Ovary (tissue), 9 donors: Measurements from ENCODE around the gene PRTFDC1. TPM values are rescaled to one million over a fixed set of nuclear protein-coding genes. Genes with fewer than 3 reads are reported as not detected.

Source experiments
- DNase-seq, 5 donors: peaks; one replicate each; pipeline ENCODE4 v3.0.0-alpha.2; 2019 to 2020
- H3K27ac ChIP-seq, 2 donors: fragments of 200-600 bp; one replicate each; pipeline versions ENCODE4 v1.5.1 to v1.8.0; 2019 to 2022
- H3K27me3 ChIP-seq: fragments of 200-600 bp; one replicate; pipeline ENCODE4 v1.8.0; 2022
- H3K36me3 ChIP-seq: fragments of 200-600 bp; sonication (generic); one replicate; pipeline ENCODE4 v1.5.1; 2019
- H3K4me1 ChIP-seq: one replicate; pipeline ENCODE4 v1.8.1; 2013; ENCODE audit warnings: mild to moderate bottlenecking, moderate library complexity; ENCODE audit not compliant: insufficient read depth
- H3K4me3 ChIP-seq: fragments of 200-600 bp; sonication (generic); one replicate; pipeline ENCODE4 v1.5.1; 2017
- H3K9me3 ChIP-seq, 2 donors: fragments of 200-600 bp in 1 of 2; sonication (generic) in 1 of 2; one replicate each; pipeline versions ENCODE4 v1.5.1 to v1.8.1; 2013 to 2019; ENCODE audit warnings: mild to moderate bottlenecking in 1 of 2, moderate library complexity in 1 of 2
- CTCF ChIP-seq, 3 donors: fragments of 450-650 bp in 2 of 3; fragments of 200-600 bp in 1 of 3; IDR thresholded peaks; one replicate each; pipeline versions ENCODE4 v1.5.1 to v1.8.0; 2016 to 2022; ENCODE audit warnings: antibody characterized with exemption in 3 of 3, mild to moderate bottlenecking in 1 of 3
- EP300 ChIP-seq: sonication (generic); formaldehyde crosslinking; IDR thresholded peaks from one replicate; pipeline ENCODE4 v1.6.1; 2017; ENCODE audit warnings: antibody characterized with exemption
- POLR2A ChIP-seq: fragments of 450-650 bp; IDR thresholded peaks from one replicate; pipeline ENCODE4 v1.6.1; 2017; ENCODE audit warnings: antibody characterized with exemption, mild to moderate bottlenecking, moderate library complexity
- WGBS, 3 donors: extraction: QIAGEN DNeasy Blood & Tissue Kit in 1 of 3; methylation state at CpG; one replicate each; pipeline versions ENCODE4 v1.1.5 to v1.1.7; 2013 to 2017; 5-methylcytosine and 5-hydroxymethylcytosine counted together
- intact Hi-C, 4 donors: fragments of 100-400 bp; cut with DNase I; formaldehyde crosslinking; loops; one replicate each; pipeline versions ENCODE4 v1.11.0 to v1.15.1; 2022 to 2023
- polyA plus RNA-seq, 2 donors: library from polyadenylated mRNA; stranded (reverse); fragments of 200-250 nt in 1 of 2; fragments of 350-450 nt in 1 of 2; fragmentation: Illumina TruSeq in 1 of 2; extraction: RNeasy Lipid Tissue Mini Kit (QIAGEN cat#74804) in 1 of 2; gene quantifications; one replicate each; pipeline ENCODE4 v1.2.3, GENCODE V29; 2013 to 2014
- total RNA-seq, 7 donors: library from RNA; depleted of rRNA in 2 of 7; stranded (reverse); fragments of >200 nt in 2 of 7; fragmentation: NEBNext Ultra II Directional in 3 of 7; extraction: Animal tissue kit (Norgen Biotek cat#: 25700) in 3 of 7; gene quantifications; one replicate each; pipeline versions ENCODE4 v1.1.0 to v1.2.4, GENCODE V29; 2016 to 2023
- donor health status: DM: no; HTN: no; CAD: no; lungs with moderate emphysema.
- donor health status: DM: no; HTN: no; CAD: no.
- donor health status: Bipolar disorder and iron deficiency.
- donor health status: DM: yes; HTN: yes; CAD: no.
- donor health status: DM: no; HTN: no; CAD: no.
- donor health status: DM: yes; HTN: yes; CAD: no.

Gene PRTFDC1
- total and polyA plus RNA-seq, 9 donors: 12.6 to 21.3 (median 14.7) TPM

GRCh38 chr10:24872790-24873182 is 79.6 kb downstream of the PRTFDC1 start:
- no peak overlapping the region for H3K4me3 ChIP-seq
- TF ChIP-seq CTCF (IDR thresholded peaks at IDR 0.05): no peak
- no peak for TF ChIP-seq POLR2A
- TF ChIP-seq EP300: no peak
- intact Hi-C loops: no loop called here
- DNase-seq: no peak
- 63 to 71% (median 63%) methylated on average over 3 of the region's 3 CpGs for WGBS, 3 donors
- no peaks in the 10 kb centered on the region for H3K27me3 ChIP-seq
- H3K36me3 ChIP-seq: no peaks in the 10 kb centered on the region
- H3K9me3 ChIP-seq: no peaks in the 10 kb centered on the region
- H3K27ac ChIP-seq: peak overlapping the region in 1 of 2 donors; percentile 64
- H3K4me1 ChIP-seq: peaks cover 16% of the 10 kb centered on the region

- intact Hi-C loops: no loop called here
- Histone ChIP-seq H3K27me3 (no peaks in the 10 kb centered on the region), H3K4me1 (peaks cover 16% of the 10 kb centered on the region), H3K4me3 (no peak overlapping the region), H3K36me3 (no peaks in the 10 kb centered on the region), H3K9me3 (no peaks in the 10 kb centered on the region), H3K27ac (peak overlapping the region in 1 of 2 donors; percentile 16)
- no peak for DNase-seq
- TF ChIP-seq EP300 (no peak), CTCF (IDR thresholded peaks at IDR 0.05) (no peak), POLR2A (no peak)
- WGBS, 3 donors: 58 to 66% (median 59%) methylated on average over 6 of the region's 6 CpGs
Measured at GRCh38 chr10:24872049-24872789, 80.2 kb downstream of the PRTFDC1 start.

GRCh38 chr10:24871011-24871935 is 81.1 kb downstream of the PRTFDC1 start:
- peak overlapping the region in 1 of 2 donors; percentile 16 for H3K27ac ChIP-seq
- intact Hi-C loops: no loop called here
- H3K4me3 ChIP-seq: no peak overlapping the region
- DNase-seq: no peak
- WGBS, 3 donors: 16 to 35% (median 21%) methylated on average over 13 of the region's 13 CpGs
- no peaks in the 10 kb centered on the region for H3K9me3 ChIP-seq
- H3K36me3 ChIP-seq: no peaks in the 10 kb centered on the region
- H3K4me1 ChIP-seq: peaks cover 16% of the 10 kb centered on the region
- no peaks in the 10 kb centered on the region for H3K27me3 ChIP-seq
- TF ChIP-seq CTCF (IDR thresholded peaks at IDR 0.05) (no peak), EP300 (no peak), POLR2A (no peak)

GRCh38 chr10:24869354-24870015 is 82.9 kb downstream of the PRTFDC1 start:
- intact Hi-C loops: no loop called here
- no peak for TF ChIP-seq CTCF (IDR thresholded peaks at IDR 0.05)
- TF ChIP-seq EP300: no peak
- no peak for TF ChIP-seq POLR2A
- H3K4me1 ChIP-seq: peaks cover 16% of the 10 kb centered on the region
- WGBS, 3 donors: 8 to 25% (median 10%) methylated on average over 2 of the region's 2 CpGs
- no peak overlapping the region for H3K4me3 ChIP-seq
- no peaks in the 10 kb centered on the region for H3K27me3 ChIP-seq
- no peak overlapping the region for H3K27ac ChIP-seq
- H3K9me3 ChIP-seq: no peaks in the 10 kb centered on the region
- DNase-seq: no peak
- H3K36me3 ChIP-seq: no peaks in the 10 kb centered on the region
